ENCODE data around the gene TGIF1.

DNA sequence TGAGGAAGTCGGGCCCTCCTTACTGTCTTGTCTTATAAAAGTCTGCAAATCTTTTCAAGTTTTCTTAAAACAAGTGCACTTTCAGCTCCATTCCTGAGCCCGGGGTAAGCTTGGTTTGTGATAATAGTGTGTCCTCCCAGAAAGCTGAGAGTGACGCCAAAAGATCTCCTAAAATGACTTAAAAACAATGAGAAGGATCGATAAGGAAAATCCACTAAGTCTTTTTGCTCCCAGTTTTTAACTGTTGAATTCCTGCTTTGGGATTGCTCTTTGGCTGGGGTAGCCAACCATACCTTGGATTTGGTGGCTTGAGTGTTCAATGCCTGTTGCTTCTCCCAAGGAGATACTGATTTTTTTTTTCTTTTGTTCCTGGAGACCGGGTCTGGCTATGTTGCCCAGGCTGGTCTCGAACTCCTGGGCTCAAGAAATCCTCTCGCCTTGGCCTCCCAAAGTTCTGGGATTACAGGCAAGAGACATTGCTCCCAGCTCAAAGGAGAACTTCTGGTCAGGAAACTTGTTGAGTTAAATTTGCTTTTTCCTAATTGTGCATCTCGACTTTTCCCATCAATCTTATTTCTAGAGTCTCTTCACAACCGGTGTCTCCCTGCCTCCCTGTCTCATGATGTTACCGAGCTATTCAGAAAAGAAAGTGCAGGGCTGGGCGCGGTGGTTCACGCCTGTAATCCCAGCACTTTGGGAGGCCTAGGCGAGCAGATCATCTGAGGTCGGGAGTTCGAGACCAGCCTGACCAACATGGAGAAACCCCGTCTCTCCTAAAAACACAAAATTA is 3.0 kb downstream of the TGIF1 start:
- TF ChIP-seq YY1 (IDR thresholded peaks at IDR 0.05; ENCODE audit: insufficient read depth, insufficient read length) = no peak
- TF ChIP-seq ZNF274 (IDR thresholded peaks at IDR 0.05; ENCODE audit: low read depth, low read length) = no peak
- TF ChIP-seq SUZ12 (IDR thresholded peaks at IDR 0.05; ENCODE audit: extremely low read depth, insufficient read depth, insufficient read length) = no peak

All from NT2/D1 (cell line).